GM23248 (cell line): ENCODE data around the gene CCDC28A. TPM values are rescaled to one million over a fixed set of nuclear protein-coding genes. Genes with fewer than 3 reads are reported as not detected.
A peak's percentile ranks its signal among the peaks of the same experiment; 100 is the strongest.

Source experiments
- DNase-seq: peaks from one replicate; pipeline ENCODE4 v3.0.0-alpha.2; 2015
- H2AFZ ChIP-seq: fragments of 200-600 bp; sonication (generic); 2 replicates; pipeline ENCODE4 v1.6.1; 2016; ENCODE audit warnings: antibody characterized with exemption
- H3F3A ChIP-seq: fragments of 200-600 bp; sonication (generic); 2 replicates; pipeline ENCODE4 v1.6.1; 2016; ENCODE audit warnings: mild to moderate bottlenecking, antibody characterized with exemption, mixed run types; ENCODE audit not compliant: insufficient read depth
- H3K27ac ChIP-seq: fragments of 200-600 bp; sonication (generic); 2 replicates; pipeline ENCODE4 v1.5.1; 2016; ENCODE audit warnings: mild to moderate bottlenecking
- H3K27me3 ChIP-seq: fragments of 200-600 bp; sonication (generic); replicated peaks from 2 replicates; pipeline ENCODE4 v1.6.1; 2016; ENCODE audit warnings: mild to moderate bottlenecking; ENCODE audit not compliant: insufficient read depth
- H3K36me3 ChIP-seq: fragments of 200-600 bp; sonication (generic); 2 replicates; pipeline ENCODE4 v1.6.1; 2016; ENCODE audit warnings: low read depth, mild to moderate bottlenecking
- H3K4me1 ChIP-seq: fragments of 200-600 bp; sonication (generic); 2 replicates; pipeline ENCODE4 v1.6.1; 2016; ENCODE audit warnings: mild to moderate bottlenecking; ENCODE audit not compliant: insufficient read depth
- H3K4me2 ChIP-seq: fragments of 200-600 bp; sonication (generic); one replicate; pipeline ENCODE4 v1.6.1; 2016; ENCODE audit warnings: mild to moderate bottlenecking; ENCODE audit not compliant: unreplicated experiment
- H3K4me3 ChIP-seq: fragments of 200-600 bp; sonication (generic); 2 replicates; pipeline ENCODE4 v1.5.1; 2016; ENCODE audit warnings: mild to moderate bottlenecking
- H3K79me2 ChIP-seq: fragments of 200-600 bp; sonication (generic); 2 replicates; pipeline ENCODE4 v1.6.1; 2016; ENCODE audit warnings: mild to moderate bottlenecking; ENCODE audit not compliant: insufficient read depth
- H3K9ac ChIP-seq: fragments of 200-600 bp; sonication (generic); 2 replicates; pipeline ENCODE4 v1.6.1; 2016; ENCODE audit warnings: mild to moderate bottlenecking
- H3K9me2 ChIP-seq: fragments of 200-600 bp; sonication (generic); 2 replicates; pipeline ENCODE4 v1.6.1; 2016; ENCODE audit warnings: mixed run types, mild to moderate bottlenecking, moderate library complexity; ENCODE audit not compliant: insufficient read depth
- H3K9me3 ChIP-seq: fragments of 200-600 bp; sonication (generic); one replicate; pipeline ENCODE4 v1.6.1; 2017; ENCODE audit warnings: low read depth
- H4K20me1 ChIP-seq: fragments of 200-600 bp; sonication (generic); 2 replicates; pipeline ENCODE4 v1.6.0; 2016; ENCODE audit not compliant: insufficient read depth
- EZH2 ChIP-seq: fragments of 200-600 bp; sonication (generic); IDR thresholded peaks from 2 replicates; pipeline ENCODE4 v1.6.1; 2018; ENCODE audit warnings: antibody characterized with exemption, mild to moderate bottlenecking; ENCODE audit not compliant: insufficient read depth, poor library complexity, severe bottlenecking
- EZH2phosphoT487 ChIP-seq: fragments of 200-600 bp; sonication (generic); IDR thresholded peaks from 2 replicates; pipeline ENCODE4 v1.6.1; 2018; ENCODE audit warnings: antibody characterized with exemption, moderate library complexity, mild to moderate bottlenecking, low read depth; ENCODE audit not compliant: insufficient read depth
- WGBS, 2 experiments: methylation state at CpG; one replicate each; pipeline ENCODE4 v1.1.6; 2015 to 2017; ENCODE audit warnings: low lambda C conversion rate in 2 of 2, low coverage in 1 of 2; ENCODE audit errors: missing lambda C conversion rate in 2 of 2; 5-methylcytosine and 5-hydroxymethylcytosine counted together
- in situ Hi-C: fragments of 300-500 bp; cut with MboI; formaldehyde crosslinking; loops from 2 replicates; pipeline ENCODE4 v1.15.0; 2020
- polyA plus RNA-seq: library from polyadenylated mRNA; unstranded; fragments of >200 nt; fragmentation: Nextera tagmentation; extraction: Ambion mirVana; gene quantifications from 2 replicates; pipeline ENCODE4 v1.2.1, GENCODE V29; 2016
- total RNA-seq: library from RNA; depleted of rRNA; stranded (reverse); fragments of >200 nt; shearing (Covaris generic); gene quantifications from 2 replicates; pipeline ENCODE4 v1.2.3, GENCODE V29; 2014

The CCDC28A gene
- total and polyA plus RNA-seq, 2 experiments from 2014 or later = 15.9 to 18.2 TPM

DNA sequence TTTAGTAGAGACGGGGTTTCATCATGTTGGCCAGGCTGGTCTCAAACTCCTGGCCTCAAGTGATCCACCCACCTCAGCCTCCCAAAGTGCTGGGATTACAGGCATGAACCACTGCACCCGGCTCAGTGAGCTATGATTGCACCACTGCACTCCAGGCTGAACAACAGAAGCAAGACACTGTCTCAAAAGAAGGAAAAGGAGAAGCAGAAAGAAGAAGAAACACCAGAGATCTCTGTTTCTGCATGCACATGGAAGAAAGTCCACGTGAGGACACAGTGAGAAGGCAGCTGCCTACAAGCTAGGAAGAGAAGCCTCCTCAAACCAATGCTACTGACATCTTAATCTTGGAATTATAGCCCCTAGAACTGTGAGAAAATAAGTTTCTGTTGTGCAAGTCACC lies 38.3 kb downstream of the CCDC28A start:
- TF ChIP-seq EZH2 (no peak), EZH2phosphoT487 (no peak)
- no peaks in the 10 kb centered on the region for H3K9me2 ChIP-seq
- no peaks in the 10 kb centered on the region for H4K20me1 ChIP-seq
- no peak overlapping the region for H3K4me3 ChIP-seq
- no peak overlapping the region for H3K27ac ChIP-seq
- H3K79me2 ChIP-seq = no peaks in the 10 kb centered on the region
- no peaks in the 10 kb centered on the region for H3K27me3 ChIP-seq
- H3K9ac ChIP-seq = no peak overlapping the region
- H3K36me3 ChIP-seq = no peaks in the 10 kb centered on the region
- H3F3A ChIP-seq = no peaks in the 10 kb centered on the region
- in situ Hi-C loops = loop anchor here (10.0 kb wide), 2 partner anchors 173 to 543 kb away; partner anchors contain the start of gene REPS1
- no peaks in the 10 kb centered on the region for H3K9me3 ChIP-seq
- WGBS, 2 experiments = 72 to 75% methylated on average over 3 of the region's 3 CpGs
- no peak for DNase-seq
- no peak overlapping the region for H3K4me2 ChIP-seq
- H3K4me1 ChIP-seq = no peaks in the 10 kb centered on the region
- H2AFZ ChIP-seq = no peak overlapping the region

DNA sequence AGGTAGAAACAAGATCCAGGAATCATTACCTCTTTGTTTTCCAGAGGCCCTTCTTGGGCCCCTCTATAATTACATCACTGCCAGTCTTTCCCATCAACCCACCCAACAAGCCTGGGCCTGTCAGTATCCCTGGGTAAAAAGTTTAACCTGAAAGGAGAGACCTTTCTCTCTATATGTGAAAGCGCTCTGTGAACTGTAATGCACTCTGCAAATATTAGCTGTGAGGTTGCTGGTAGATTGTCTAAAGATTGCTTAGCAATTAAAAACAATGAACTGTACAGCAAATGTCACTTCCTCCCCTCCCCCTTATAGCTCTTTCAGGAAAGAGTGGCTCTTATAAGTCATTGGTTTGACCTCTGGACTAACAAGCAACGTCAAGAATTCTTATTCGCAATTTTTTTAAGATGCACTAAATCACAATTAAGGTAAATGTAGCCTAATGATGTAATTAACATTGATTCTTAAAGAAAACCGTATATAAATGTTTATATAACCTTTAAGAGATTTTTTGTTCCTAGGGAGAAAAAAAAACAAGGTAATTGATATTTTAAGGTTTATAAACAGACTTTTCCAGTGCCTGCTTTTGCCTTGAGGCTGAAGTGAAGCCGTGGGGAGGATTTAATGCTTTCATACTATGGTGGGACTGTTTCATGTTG lies 40.7 kb downstream of the CCDC28A start:
- TF ChIP-seq EZH2 = no peak
- TF ChIP-seq EZH2phosphoT487 = no peak
- no peak overlapping the region for H3K9ac ChIP-seq
- H3K4me2 ChIP-seq = no peak overlapping the region
- no peaks in the 10 kb centered on the region for H3K27me3 ChIP-seq
- H3K4me3 ChIP-seq = no peak overlapping the region
- peaks cover 8% of the 10 kb centered on the region for H3K4me1 ChIP-seq
- no peaks in the 10 kb centered on the region for H3K9me3 ChIP-seq
- in situ Hi-C loops = loop anchor here (10.0 kb wide), 2 partner anchors 170 to 540 kb away; partner anchors contain the start of gene REPS1
- H3F3A ChIP-seq = no peaks in the 10 kb centered on the region
- no peak overlapping the region for H2AFZ ChIP-seq
- H3K27ac ChIP-seq = no peak overlapping the region
- H4K20me1 ChIP-seq = no peaks in the 10 kb centered on the region
- H3K79me2 ChIP-seq = no peaks in the 10 kb centered on the region
- no peaks in the 10 kb centered on the region for H3K9me2 ChIP-seq
- no peak for DNase-seq
- no peaks in the 10 kb centered on the region for H3K36me3 ChIP-seq
- 64 to 68% methylated on average over 5 of the region's 5 CpGs for WGBS, 2 experiments

DNA sequence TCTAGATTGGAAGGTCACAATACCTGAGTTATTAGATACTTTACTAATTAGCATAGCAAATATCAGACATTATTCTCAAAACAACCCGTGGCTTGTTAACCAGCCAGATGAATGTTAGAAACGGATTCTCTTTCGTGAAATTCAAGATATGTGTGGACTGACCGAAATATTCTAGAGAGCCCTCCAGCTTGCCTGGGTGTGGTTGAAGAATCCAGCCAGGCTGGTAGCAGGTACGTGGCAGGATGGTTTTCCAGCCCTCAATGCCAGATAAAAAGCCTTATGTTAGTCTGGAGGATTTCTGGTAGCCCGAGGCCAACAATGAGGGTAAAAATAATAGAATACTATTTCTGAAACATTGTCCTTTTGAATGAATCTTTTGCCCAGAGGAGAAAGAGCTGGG lies 41.7 kb downstream of the CCDC28A start:
- H2AFZ ChIP-seq = 0 out of 2 replicates have a peak overlapping the region, but pooled peaks have one; percentile 53
- no peaks in the 10 kb centered on the region for H3K9me3 ChIP-seq
- H3K4me1 ChIP-seq = peaks cover 8% of the 10 kb centered on the region
- WGBS, 2 experiments = 51 to 58% methylated on average over 6 of the region's 6 CpGs
- no peak for DNase-seq
- H3F3A ChIP-seq = no peaks in the 10 kb centered on the region
- TF ChIP-seq EZH2phosphoT487 = no peak
- no peak for TF ChIP-seq EZH2
- no peaks in the 10 kb centered on the region for H3K9me2 ChIP-seq
- in situ Hi-C loops = loop anchor here (10.0 kb wide), 2 partner anchors 170 to 540 kb away; partner anchors contain the start of gene REPS1
- H3K27ac ChIP-seq = no peak overlapping the region
- H3K27me3 ChIP-seq = no peaks in the 10 kb centered on the region
- H3K36me3 ChIP-seq = no peaks in the 10 kb centered on the region
- no peaks in the 10 kb centered on the region for H3K79me2 ChIP-seq
- H3K4me3 ChIP-seq = no peak overlapping the region
- H3K4me2 ChIP-seq = no peak overlapping the region
- no peaks in the 10 kb centered on the region for H4K20me1 ChIP-seq
- H3K9ac ChIP-seq = no peak overlapping the region

DNA sequence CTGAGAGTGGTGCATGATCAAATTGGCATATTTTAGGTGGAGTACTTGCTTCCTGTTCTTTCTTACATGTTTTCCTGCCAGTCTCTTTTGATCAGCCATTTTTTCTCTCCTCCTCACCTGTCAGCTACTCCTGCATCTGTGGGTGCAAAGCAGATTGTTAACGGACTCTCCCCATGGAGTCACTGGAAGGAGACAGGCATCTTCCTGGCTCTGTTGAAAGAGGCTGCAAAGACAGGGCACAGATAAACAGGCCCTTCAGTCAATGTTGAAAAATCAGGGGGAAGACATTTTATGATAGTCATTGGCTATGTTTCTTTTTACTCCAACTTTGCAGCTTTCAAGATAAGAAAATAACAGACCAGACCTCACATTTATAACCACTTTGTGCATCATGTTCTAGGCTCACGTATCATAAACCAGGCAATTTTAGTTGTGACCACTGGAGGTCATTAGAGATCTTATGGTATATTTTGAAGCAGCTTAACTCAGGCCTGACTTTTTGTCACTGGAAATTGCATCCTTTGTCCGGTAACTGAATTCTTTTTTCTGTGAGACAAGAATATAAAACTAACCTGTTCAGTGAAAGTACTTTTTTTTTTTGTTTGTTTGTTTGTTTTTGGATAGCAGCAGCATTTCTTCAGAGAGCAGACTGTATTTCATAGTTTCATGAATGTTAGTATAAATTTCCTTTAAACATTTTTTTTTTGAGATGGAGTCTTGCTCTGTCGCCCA lies 42.4 kb downstream of the CCDC28A start:
- WGBS, 2 experiments = 36 to 50% methylated on average over 4 of the region's 4 CpGs
- Histone ChIP-seq H3K9me3 (no peaks in the 10 kb centered on the region), H3K4me2 (no peak overlapping the region), H3K27ac (no peak overlapping the region), H3F3A (no peaks in the 10 kb centered on the region), H4K20me1 (no peaks in the 10 kb centered on the region), H3K9me2 (no peaks in the 10 kb centered on the region), H3K36me3 (no peaks in the 10 kb centered on the region), H2AFZ (peak overlapping the region; percentile 53), H3K9ac (peak overlapping the region; percentile 28; the same call in 1 of the 2 replicates), H3K4me1 (peaks cover 8% of the 10 kb centered on the region), H3K79me2 (no peaks in the 10 kb centered on the region), H3K4me3 (no peak overlapping the region), H3K27me3 (no peaks in the 10 kb centered on the region)
- TF ChIP-seq EZH2 (no peak), EZH2phosphoT487 (no peak)
- in situ Hi-C loops = loop anchor here (10.0 kb wide), 2 partner anchors 169 to 539 kb away; partner anchors contain the start of gene REPS1
- peak; percentile 81 for DNase-seq
